Peyer's patch (tissue), 4 donors: ENCODE results near the gene ABCA3.

Source experiments
- POLR2A ChIP-seq, 2 donors: fragments of 450-650 bp; IDR thresholded peaks; one replicate each; pipeline ENCODE4 v1.5.1; 2017; ENCODE audit warnings: antibody characterized with exemption in 2 of 2, mild to moderate bottlenecking in 2 of 2, moderate library complexity in 2 of 2
- TF ChIP-seq, protein P1 (sequence below), 6 experiments: fragments of 450-650 bp in 4 of 6; fragments of 200-600 bp in 2 of 6; sonication (generic) in 1 of 6; IDR thresholded peaks; one replicate each; pipeline ENCODE4 v1.5.1; 2017 to 2019; ENCODE audit warnings: antibody characterized with exemption in 6 of 6, mild to moderate bottlenecking in 3 of 6, moderate library complexity in 1 of 6

DNA sequence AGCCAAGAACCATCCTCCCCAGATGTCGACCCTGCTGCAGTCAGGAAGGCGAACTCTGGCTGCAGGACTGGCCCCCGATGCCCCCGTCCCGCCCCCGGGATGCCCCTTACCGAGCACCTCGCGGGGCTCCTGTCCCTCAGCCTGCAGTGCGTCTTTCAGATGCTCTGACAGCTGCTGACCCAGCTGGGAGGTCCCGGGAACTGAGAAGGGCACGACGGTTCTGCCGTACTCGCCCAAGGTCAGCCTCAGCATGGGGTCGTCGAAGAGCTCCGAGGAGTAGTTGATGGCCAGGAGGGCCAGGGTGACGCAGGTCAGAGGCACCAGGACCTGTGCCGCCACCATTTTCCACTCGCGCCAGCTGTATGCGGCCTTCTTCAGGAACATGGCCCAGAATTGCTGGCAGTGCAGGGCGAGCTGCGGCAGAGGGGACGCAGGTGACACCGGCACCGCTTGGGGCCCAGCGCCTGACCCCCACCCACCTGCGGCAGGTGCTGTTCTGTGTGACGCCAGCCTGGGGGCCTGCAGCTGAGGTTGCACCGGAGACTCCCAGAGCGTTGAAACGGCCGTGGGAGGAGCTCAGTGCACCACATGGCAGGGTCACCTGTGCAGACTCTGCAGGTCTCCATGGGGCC is 52.5 kb downstream of the ABCA3 start:
- no peak for TF ChIP-seq POLR2A (IDR thresholded peaks at IDR 0.05)
- TF ChIP-seq, protein P1, sequence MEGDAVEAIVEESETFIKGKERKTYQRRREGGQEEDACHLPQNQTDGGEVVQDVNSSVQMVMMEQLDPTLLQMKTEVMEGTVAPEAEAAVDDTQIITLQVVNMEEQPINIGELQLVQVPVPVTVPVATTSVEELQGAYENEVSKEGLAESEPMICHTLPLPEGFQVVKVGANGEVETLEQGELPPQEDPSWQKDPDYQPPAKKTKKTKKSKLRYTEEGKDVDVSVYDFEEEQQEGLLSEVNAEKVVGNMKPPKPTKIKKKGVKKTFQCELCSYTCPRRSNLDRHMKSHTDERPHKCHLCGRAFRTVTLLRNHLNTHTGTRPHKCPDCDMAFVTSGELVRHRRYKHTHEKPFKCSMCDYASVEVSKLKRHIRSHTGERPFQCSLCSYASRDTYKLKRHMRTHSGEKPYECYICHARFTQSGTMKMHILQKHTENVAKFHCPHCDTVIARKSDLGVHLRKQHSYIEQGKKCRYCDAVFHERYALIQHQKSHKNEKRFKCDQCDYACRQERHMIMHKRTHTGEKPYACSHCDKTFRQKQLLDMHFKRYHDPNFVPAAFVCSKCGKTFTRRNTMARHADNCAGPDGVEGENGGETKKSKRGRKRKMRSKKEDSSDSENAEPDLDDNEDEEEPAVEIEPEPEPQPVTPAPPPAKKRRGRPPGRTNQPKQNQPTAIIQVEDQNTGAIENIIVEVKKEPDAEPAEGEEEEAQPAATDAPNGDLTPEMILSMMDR (IDR thresholded peaks at IDR 0.05) = no peak
